GM12892 (cell line): ENCODE results near the gene KLLN.

Source experiments
- POLR2AphosphoS5 ChIP-seq: IDR thresholded peaks from 2 replicates; pipeline ENCODE4 v1.6.1; 2011; ENCODE audit warnings: low read depth, low read length, control low read depth
- TAF1 ChIP-seq: IDR thresholded peaks from 2 replicates; pipeline ENCODE4 v1.6.1; 2011; ENCODE audit warnings: low read depth, mild to moderate bottlenecking, control low read depth, low read length, borderline replicate concordance

- no peak for TF ChIP-seq TAF1
- no peak for TF ChIP-seq POLR2AphosphoS5
These were observed 20.4 kb downstream of the KLLN start for GRCh38 chr10:87842776-87843497.
